Keratinocyte (primary cell): ENCODE measurements around the gene BABAM2. TPM values are rescaled to one million over a fixed set of nuclear protein-coding genes. Genes with fewer than 3 reads are reported as not detected.

Experiments used
- DNase-seq: peaks from one replicate; pipeline ENCODE4 v3.0.0-alpha.2; 2011; ENCODE audit warnings: low read depth, missing footprints, low spot score
- FAIRE-seq: peaks from 2 replicates; lab custom pipeline; 2011; peaks lifted over from hg19 to GRCh38; lab: Jason Lieb, UNC
- H2AFZ ChIP-seq: 2 replicates; pipeline ENCODE4 v1.6.0; 2012; ENCODE audit warnings: low read length, control low read depth, inconsistent platforms; ENCODE audit not compliant: control insufficient read depth
- H3K27ac ChIP-seq: 2 replicates; pipeline ENCODE4 v1.5.1; 2011; ENCODE audit warnings: low read length; ENCODE audit not compliant: control insufficient read depth, insufficient read depth
- H3K27me3 ChIP-seq: 3 replicates; pipeline ENCODE4 v1.6.0; 2011; ENCODE audit warnings: low read length; ENCODE audit not compliant: control insufficient read depth, insufficient read depth; ENCODE audit errors: extremely low read depth
- H3K36me3 ChIP-seq, 2 experiments: 2 replicates in 1 of 2; 3 replicates in 1 of 2; pipeline ENCODE4 v1.5.1; 2011; ENCODE audit warnings: low read length in 2 of 2, mild to moderate bottlenecking in 1 of 2; ENCODE audit not compliant: control insufficient read depth in 2 of 2, insufficient read depth in 2 of 2; ENCODE audit errors: extremely low read depth in 1 of 2
- H3K4me1 ChIP-seq: 3 replicates; pipeline ENCODE4 v1.5.1; 2011; ENCODE audit warnings: low read length; ENCODE audit not compliant: control insufficient read depth, insufficient read depth; ENCODE audit errors: extremely low read depth
- H3K4me2 ChIP-seq: 3 replicates; pipeline ENCODE4 v1.6.0; 2011; ENCODE audit warnings: low read depth, low read length; ENCODE audit not compliant: control insufficient read depth, insufficient read depth; ENCODE audit errors: extremely low read depth
- H3K4me3 ChIP-seq, 3 experiments: fragments of 200-600 bp in 1 of 3; sonication (generic) in 1 of 3; 2 replicates in 2 of 3; 3 replicates in 1 of 3; pipeline ENCODE4 v1.5.1; 2011 to 2016; ENCODE audit warnings: low read length in 3 of 3, mild to moderate bottlenecking in 3 of 3, control low read depth in 2 of 3, inconsistent platforms in 1 of 3, low read depth in 1 of 3, mixed read lengths in 1 of 3, mixed run types in 1 of 3, moderate library complexity in 1 of 3; ENCODE audit not compliant: control insufficient read depth in 2 of 3, insufficient read depth in 2 of 3; ENCODE audit errors: extremely low read depth in 1 of 3
- H3K79me2 ChIP-seq: 2 replicates; pipeline ENCODE4 v1.6.0; 2012; ENCODE audit warnings: low read length; ENCODE audit not compliant: control insufficient read depth, insufficient read depth
- H3K9ac ChIP-seq: 3 replicates; pipeline ENCODE4 v1.6.0; 2011; ENCODE audit warnings: low read length; ENCODE audit not compliant: control insufficient read depth, insufficient read depth; ENCODE audit errors: extremely low read depth
- H3K9me1 ChIP-seq: 3 replicates; pipeline ENCODE4 v1.6.0; 2011; ENCODE audit warnings: low read length; ENCODE audit not compliant: control insufficient read depth, insufficient read depth; ENCODE audit errors: extremely low read depth
- H3K9me3 ChIP-seq: 2 replicates; pipeline ENCODE4 v1.5.1; 2012; ENCODE audit warnings: low read depth, low read length; ENCODE audit not compliant: control insufficient read depth
- H4K20me1 ChIP-seq: 3 replicates; pipeline ENCODE4 v1.6.0; 2011; ENCODE audit warnings: low read length; ENCODE audit not compliant: control insufficient read depth, insufficient read depth; ENCODE audit errors: extremely low read depth
- EZH2 ChIP-seq: IDR thresholded peaks from one replicate; pipeline ENCODE4 v1.6.1; 2012; ENCODE audit warnings: inconsistent platforms, mild to moderate bottlenecking, low read length, moderate library complexity
- dilution Hi-C: fragments of 300-500 bp; cut with MboI; formaldehyde crosslinking; loops from one replicate; pipeline ENCODE4 v1.7.0; 2020; ENCODE audit warnings: low sequenced_read_pairs; ENCODE audit not compliant: extremely low pct_ligation_motif_present
- polyA plus RNA-seq, 5 experiments: library from polyadenylated mRNA; depleted of rRNA in 3 of 5; stranded (reverse) in 3 of 5; stranded (forward) in 1 of 5; unstranded in 1 of 5; fragments of >200 nt; gene quantifications; 1 replicate in 1 of 5; 2 replicates in 3 of 5; 3 replicates in 1 of 5; pipeline versions ENCODE4 v1.2.1 to v1.2.3, GENCODE V29; 2011 to 2012; ENCODE audit warnings: missing spikeins in 2 of 5, low read depth in 1 of 5, low replicate concordance in 1 of 5
- TF ChIP-seq, protein P1 (sequence below), 3 experiments: IDR thresholded peaks in 1 of 3; conservative IDR thresholded peaks in 1 of 3; optimal IDR thresholded peaks in 1 of 3; 2 replicates in 2 of 3; 3 replicates in 1 of 3; pipeline versions ENCODE3 to v1.5.1; 2011; ENCODE audit warnings: low read length in 3 of 3, mild to moderate bottlenecking in 3 of 3, moderate library complexity in 2 of 3, control low read depth in 1 of 3, inconsistent platforms in 1 of 3; ENCODE audit not compliant: insufficient read depth in 2 of 3; ENCODE audit errors: extremely low read depth in 1 of 3

Gene BABAM2
- polyA plus RNA-seq, 1 donor (not counting 4 experiments of a cell fraction or from before 2014, with no cell fraction given) = 29.8 TPM

DNA sequence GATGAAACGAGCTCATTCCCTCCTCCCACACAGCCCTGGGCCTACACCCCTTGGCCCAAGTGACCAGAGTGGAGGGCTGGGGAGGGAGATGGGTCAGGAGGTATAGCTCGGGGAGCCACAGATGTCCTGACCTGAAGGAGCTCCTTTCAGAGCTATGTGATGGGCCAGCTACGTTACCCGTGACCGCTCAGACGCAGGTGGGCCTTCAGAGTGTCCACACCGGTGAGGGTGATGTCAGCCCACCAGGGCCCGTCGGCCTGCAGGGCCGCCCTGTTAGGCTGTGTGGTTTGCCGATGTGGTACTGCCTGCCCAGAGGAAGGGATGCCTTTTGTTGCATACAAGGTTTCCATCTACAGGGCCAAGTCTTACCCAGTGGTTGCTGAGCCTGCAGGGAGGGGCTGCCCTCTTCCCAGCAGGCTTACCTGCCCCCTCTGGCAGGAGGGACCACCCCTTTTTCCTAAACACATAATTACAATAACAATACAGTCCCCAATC is 460.3 kb downstream of the BABAM2 start:
- H3K79me2 ChIP-seq = no peaks in the 10 kb centered on the region
- H3K27ac ChIP-seq = no peak overlapping the region
- no peaks in the 10 kb centered on the region for H3K36me3 ChIP-seq
- DNase-seq (no peak), FAIRE-seq (no peak)
- no peaks in the 10 kb centered on the region for H3K9me1 ChIP-seq
- no peak for TF ChIP-seq EZH2
- TF ChIP-seq, protein P1, sequence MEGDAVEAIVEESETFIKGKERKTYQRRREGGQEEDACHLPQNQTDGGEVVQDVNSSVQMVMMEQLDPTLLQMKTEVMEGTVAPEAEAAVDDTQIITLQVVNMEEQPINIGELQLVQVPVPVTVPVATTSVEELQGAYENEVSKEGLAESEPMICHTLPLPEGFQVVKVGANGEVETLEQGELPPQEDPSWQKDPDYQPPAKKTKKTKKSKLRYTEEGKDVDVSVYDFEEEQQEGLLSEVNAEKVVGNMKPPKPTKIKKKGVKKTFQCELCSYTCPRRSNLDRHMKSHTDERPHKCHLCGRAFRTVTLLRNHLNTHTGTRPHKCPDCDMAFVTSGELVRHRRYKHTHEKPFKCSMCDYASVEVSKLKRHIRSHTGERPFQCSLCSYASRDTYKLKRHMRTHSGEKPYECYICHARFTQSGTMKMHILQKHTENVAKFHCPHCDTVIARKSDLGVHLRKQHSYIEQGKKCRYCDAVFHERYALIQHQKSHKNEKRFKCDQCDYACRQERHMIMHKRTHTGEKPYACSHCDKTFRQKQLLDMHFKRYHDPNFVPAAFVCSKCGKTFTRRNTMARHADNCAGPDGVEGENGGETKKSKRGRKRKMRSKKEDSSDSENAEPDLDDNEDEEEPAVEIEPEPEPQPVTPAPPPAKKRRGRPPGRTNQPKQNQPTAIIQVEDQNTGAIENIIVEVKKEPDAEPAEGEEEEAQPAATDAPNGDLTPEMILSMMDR (optimal IDR thresholded peaks at IDR 0.05 in 1 of 3, IDR thresholded peaks at IDR 0.05 in 1 of 3, conservative IDR thresholded peaks at IDR 0.05 in 1 of 3; ENCODE audit: extremely low read depth in 1 of 3, insufficient read depth in 2 of 3, low read length in 3 of 3) = no peak
- H3K4me3 ChIP-seq = no peak overlapping the region
- dilution Hi-C loops = no loop called here
- peaks cover 2% of the 10 kb centered on the region for H3K4me1 ChIP-seq
- H3K9ac ChIP-seq = no peak overlapping the region
- no peak overlapping the region for H3K4me2 ChIP-seq
- H2AFZ ChIP-seq = no peak overlapping the region
- H3K27me3 ChIP-seq = no peaks in the 10 kb centered on the region
- H4K20me1 ChIP-seq = no peaks in the 10 kb centered on the region
- H3K9me3 ChIP-seq = no peaks in the 10 kb centered on the region

DNA sequence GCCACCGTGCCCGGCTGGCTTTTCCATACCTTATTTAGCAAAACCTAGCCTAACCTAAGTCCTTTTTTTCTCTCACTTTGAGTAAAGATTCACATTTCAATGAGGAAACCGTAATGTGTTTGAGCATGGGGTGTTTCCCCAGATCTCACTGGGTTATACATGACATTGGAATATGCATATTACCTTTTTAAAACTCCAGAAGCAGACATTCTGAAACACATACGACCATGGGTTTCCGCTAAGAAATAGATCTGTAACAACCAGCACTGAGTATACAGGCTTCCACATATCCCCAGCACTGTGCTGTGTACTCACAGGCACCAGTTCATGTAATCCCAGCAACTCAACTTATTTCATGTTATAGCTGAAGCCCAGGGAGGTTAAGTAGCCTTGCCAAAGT is 461.1 kb downstream of the BABAM2 start:
- Histone ChIP-seq H3K4me1 (peaks cover 7% of the 10 kb centered on the region), H3K9me1 (no peaks in the 10 kb centered on the region), H3K27me3 (no peaks in the 10 kb centered on the region), H4K20me1 (no peaks in the 10 kb centered on the region), H3K9me3 (no peaks in the 10 kb centered on the region), H3K27ac (no peak overlapping the region), H3K9ac (no peak overlapping the region), H3K36me3 (no peaks in the 10 kb centered on the region), H2AFZ (no peak overlapping the region), H3K4me3 (no peak overlapping the region), H3K79me2 (no peaks in the 10 kb centered on the region), H3K4me2 (no peak overlapping the region)
- dilution Hi-C loops = no loop called here
- DNase-seq = no peak
- TF ChIP-seq EZH2 = no peak
- TF ChIP-seq, protein P1 (optimal IDR thresholded peaks at IDR 0.05 in 1 of 3, IDR thresholded peaks at IDR 0.05 in 1 of 3, conservative IDR thresholded peaks at IDR 0.05 in 1 of 3; ENCODE audit: extremely low read depth in 1 of 3, insufficient read depth in 2 of 3, low read length in 3 of 3) = no peak
- FAIRE-seq = no peak
